Stimulated activated CD8-positive, alpha-beta memory T cell treated with anti-CD3 and anti-CD28 coated beads, Interleukin-2, amount 100 ng/mL, for 48 hours (primary cell): ENCODE results near the gene FBXO34.
"Not testable (repeated sequence)": the region's sequence is repeated elsewhere in the genome, so short reads cannot be mapped to it uniquely, and the experiment has no call there.

Experiments used
- DNase-seq, 2 donors: peaks; one replicate each; pipeline ENCODE4 v3.0.0-alpha.2; 2020; ENCODE audit warnings: low read depth in 2 of 2

Gene FBXO34

GRCh38 chr14:55348766-55349453 is 77.7 kb downstream of the FBXO34 start:
- no peak for DNase-seq

GRCh38 chr14:55349565-55349964 is 78.3 kb downstream of the FBXO34 start:
- DNase-seq = no peak

DNA sequence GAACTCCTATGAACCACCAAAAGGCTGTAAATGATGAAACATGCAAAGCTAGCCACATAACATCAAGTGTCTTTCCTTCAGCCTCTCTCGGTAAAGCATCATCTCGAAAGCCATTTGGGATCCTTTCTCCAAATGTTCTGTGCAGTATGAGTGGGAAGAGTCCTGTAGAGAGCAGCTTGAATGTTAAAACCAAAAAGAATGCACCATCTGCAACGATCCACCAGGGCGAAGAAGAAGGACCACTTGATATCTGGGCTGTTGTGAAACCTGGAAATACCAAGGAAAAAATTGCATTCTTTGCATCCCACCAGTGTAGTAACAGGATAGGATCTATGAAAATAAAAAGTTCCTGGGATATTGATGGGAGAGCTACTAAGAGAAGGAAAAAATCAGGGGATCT is 79.2 kb downstream of the FBXO34 start:
- no peak for DNase-seq

DNA sequence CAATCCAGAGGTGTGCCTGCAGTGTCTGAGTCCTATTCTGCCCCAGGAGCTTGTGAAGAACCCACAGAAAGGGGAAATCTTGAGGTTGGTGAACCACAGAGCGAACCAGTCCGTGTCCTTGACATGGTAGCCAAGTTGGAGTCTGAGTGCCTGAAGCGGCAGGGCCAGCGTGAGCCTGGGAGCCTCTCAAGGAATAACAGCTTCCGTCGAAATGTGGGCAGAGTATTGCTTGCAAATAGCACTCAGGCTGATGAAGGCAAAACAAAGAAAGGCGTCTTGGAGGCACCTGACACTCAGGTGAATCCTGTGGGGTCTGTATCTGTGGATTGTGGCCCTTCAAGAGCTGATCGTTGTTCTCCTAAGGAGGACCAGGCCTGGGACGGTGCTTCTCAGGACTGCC is 79.9 kb downstream of the FBXO34 start:
- DNase-seq = no peak

- no peak for DNase-seq
Observed at GRCh38 chr14:55352201-55352600, 81.0 kb downstream of the FBXO34 start.

- DNase-seq = no peak
Observed at GRCh38 chr14:55353686-55354467, 82.7 kb downstream of the FBXO34 start.

- DNase-seq = peak in 1 of 2 donors; percentile 32
Observed at GRCh38 chr14:55354500-55354899, 83.3 kb downstream of the FBXO34 start.

GRCh38 chr14:55355922-55356321 is 84.7 kb downstream of the FBXO34 start:
- DNase-seq = no peak

DNA sequence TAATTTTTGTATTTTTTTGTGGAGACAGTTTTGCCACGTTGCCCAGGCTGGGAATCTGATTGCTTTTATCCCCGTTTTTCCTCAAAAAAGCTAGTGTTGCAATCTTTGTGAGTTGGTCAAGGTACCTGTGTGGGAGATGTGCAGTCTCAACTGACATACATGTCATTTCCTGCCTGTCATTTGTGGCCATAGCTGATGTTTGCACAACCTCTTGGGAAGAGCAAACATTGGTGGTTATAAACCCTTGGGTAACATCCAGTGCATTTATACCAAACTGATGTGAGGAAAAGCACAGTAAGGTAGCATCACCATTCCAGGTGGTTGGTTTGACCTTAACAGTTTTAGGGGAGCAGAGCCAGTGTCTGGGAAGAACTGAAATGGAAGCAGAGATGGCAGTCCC is 85.7 kb downstream of the FBXO34 start:
- DNase-seq = no peak

DNA sequence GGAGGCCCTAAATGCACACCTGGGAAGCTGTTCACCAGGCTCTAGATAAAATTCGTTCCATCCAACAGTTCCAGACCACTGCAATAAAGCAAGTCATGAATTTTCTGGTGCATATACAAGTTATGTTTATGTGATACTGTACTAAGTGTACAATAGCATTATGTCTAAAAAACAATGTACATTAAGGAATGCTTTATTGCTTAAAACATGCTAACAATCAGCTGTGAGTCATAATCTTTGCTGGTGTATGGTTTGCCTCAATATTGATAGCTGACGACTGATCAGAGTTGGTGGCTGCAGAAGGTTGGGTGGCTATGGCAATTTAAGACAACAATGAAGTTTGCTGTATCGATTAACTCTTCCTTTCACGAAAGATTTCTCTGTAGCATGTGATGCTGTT is 88.1 kb downstream of the FBXO34 start:
- no peak for DNase-seq

GRCh38 chr14:55361190-55361589 is 90.0 kb downstream of the FBXO34 start:
- DNase-seq = no peak

GRCh38 chr14:55366271-55366670 is 95.0 kb downstream of the FBXO34 start:
- DNase-seq = no peak

DNA sequence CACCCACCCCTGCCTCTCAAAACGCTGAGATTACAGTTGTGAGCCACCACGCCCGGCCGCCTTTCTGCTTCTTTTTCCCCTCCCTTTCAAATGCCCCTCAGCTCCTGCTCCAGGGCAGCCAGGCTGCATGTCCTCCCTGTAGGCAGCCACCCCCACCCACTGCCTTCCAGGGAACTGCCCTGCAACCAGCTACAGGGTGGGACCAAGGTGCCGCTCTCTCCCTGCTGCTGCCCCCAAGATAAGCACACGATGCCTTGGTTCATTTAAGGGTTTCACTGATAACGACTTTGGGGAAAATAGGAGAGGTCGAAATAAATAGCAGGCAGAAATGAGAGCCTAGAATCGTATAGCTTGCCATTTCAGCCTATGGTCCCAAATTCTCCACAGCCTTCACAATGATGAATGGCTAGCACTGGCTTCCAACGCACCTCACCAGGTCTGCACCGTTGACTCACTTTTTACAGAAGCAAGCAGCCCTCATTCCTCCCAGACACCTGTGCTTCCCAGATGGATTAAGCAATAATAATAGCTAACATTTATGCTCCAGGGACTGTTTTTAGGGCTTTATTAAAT is 99.7 kb downstream of the FBXO34 start:
- no peak for DNase-seq

- no peak for DNase-seq
Observed at GRCh38 chr14:55372423-55372822, 101.2 kb downstream of the FBXO34 start.

DNA sequence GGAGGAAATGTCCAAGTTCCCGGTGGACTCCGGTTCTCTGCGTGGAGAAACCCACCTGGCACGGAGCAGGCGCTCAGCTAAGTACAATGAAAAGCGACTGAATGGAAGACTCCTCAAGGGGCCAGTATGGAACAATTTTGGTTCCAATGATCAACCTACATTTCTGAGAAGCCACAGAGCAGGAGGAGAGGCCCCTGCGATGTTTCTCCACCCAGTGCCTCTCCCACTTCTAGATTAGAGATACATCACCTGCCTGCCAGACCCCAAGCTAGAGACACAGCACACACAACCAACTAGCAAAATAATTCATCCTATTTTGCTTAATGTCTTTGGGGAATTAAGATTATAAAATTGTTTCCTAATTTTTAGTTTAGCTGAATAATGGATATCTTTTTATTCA is 101.6 kb downstream of the FBXO34 start:
- DNase-seq = no peak

DNA sequence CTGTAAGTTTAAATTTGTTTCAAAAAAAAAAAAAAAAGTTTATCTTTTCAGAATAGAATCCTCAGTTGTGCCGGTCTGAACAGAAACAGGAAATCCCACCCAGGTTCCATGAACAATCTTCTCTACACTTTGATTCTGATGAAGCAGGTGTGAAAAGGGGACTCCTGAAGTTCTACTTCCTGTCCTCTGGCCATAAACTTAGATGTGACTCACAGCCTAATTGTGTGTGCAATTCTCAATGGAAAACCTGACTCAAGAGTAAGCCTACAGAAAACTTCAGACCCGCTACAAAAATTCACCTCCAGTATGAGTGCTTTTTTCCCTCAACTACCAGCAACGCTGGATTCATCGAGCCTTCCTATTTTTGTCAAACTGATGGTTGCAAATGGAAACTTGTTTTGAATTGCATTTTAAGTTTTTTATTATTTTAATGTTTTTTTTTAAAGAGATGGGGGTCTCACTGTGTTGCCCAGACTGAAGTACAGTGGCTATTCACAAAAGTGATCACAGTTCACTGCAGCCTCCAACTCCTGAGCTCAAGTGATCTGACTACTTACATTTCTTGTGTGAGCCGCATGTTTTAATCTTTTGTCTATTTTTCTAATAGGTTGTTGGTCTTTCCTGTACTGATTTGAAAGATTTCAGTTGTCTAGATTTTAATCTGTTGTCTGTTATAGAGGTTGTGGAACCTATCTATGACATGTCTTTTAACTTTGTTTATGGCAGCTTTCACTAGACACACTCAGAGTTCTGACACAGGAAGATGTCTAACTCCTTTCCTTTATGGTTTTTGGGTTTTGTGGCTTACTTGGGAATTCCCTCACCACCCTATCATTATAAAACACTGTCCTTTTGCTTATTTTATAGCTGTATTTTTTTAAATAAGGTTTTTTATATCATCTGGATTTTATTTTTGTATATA is 102.8 kb downstream of the FBXO34 start:
- DNase-seq = no peak

DNA sequence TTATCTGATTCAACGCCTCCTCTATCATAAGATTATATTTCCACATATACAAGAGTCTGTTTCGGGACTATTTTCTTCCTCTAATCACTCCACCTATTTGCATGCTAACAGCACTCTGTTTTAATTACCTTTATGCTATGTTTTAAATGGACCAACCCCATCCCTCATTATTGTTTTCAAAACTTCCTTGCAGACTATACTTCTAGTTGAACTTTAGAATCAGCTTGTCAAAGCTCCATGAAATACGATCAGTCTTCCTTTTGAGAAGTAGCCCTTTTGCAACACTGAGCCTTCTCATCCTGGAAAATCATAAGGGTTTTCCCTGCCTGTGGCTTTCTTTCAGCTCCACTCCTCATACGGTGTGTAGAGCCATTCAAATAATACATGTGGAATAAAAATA is 103.5 kb downstream of the FBXO34 start:
- no peak for DNase-seq

GRCh38 chr14:55377236-55377635 is 106.0 kb downstream of the FBXO34 start:
- no peak for DNase-seq

DNA sequence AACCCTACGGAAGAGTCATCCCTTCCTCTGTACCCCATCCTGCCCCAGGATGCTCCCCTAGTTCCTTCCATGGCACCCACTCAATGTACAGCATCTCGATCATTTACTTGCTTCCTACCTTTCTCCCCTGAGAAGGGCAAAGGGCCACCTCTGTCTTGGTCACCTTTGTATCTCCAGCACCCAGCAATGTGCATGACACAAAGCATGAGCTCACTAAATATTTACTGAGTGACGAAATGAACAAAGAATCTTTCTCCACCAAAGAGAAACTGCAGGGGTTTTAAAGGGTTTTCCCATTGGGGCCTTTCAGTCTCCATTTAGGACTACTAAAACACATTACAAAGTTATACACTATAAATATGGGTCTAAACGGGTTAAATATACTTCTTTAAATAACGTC is 109.8 kb downstream of the FBXO34 start:
- DNase-seq = no peak

- DNase-seq = no peak
Observed at GRCh38 chr14:55381561-55381960, 110.3 kb downstream of the FBXO34 start.

DNA sequence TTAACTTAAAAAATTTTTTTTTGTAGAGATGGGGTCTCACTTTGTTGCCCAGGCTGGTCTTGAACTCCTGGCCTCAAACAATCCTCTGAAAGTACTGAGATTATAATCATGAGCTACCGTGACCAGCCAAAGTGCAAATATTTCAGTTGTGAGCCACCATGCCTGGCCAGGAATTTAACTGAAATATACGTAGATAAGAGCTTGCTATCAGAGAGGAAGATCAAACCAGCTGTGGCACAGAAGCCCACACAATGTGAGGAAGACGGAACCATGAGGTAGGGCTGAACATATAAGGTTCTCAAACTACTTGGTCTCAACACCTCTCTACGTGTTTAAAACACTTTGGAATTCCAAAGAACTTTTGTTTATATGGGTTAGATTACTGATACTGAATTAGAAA is 111.3 kb downstream of the FBXO34 start:
- DNase-seq = no peak

DNA sequence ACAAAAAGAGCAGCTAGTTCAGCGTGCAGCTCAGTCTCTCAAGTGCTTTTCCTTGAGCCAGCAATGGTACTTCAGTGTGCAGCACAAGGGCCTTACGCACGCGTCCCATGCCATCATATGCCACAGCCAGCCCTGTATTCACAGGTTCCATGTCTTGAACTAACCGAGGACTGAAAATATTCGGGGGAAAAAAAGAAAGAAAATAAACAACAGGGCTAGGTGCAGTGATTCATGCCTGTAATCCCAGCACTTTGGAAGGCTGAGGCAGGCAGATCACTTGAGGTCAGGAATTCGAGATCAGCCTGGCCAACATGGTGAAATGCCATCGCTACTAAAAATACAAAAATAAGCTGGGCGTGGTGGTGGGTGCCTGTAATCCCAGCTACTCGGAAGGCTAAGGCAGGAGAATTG is 111.8 kb downstream of the FBXO34 start:
- not testable (repeated sequence) for DNase-seq
